Fibroblast of lung (primary cell): ENCODE results near the gene GATA1. TPM values are rescaled to one million over a fixed set of nuclear protein-coding genes. Genes with fewer than 3 reads are reported as not detected.

Experiments
- DNase-seq, 2 donors: peaks; one replicate each; pipeline versions ENCODE4 v3.0.0 to v3.0.0-alpha.2; 2010; ENCODE audit warnings: low read depth in 2 of 2
- H2AFZ ChIP-seq: 2 replicates; pipeline ENCODE4 v1.5.1; 2012; ENCODE audit warnings: low read length, control low read depth, inconsistent platforms
- H3K27ac ChIP-seq: 2 replicates; pipeline ENCODE4 v1.5.1; 2011; ENCODE audit warnings: low read length, control low read depth; ENCODE audit not compliant: insufficient read depth
- H3K27me3 ChIP-seq: 2 replicates; pipeline ENCODE4 v1.5.1; 2011; ENCODE audit warnings: mild to moderate bottlenecking, low read length; ENCODE audit not compliant: control insufficient read depth, insufficient read depth
- H3K36me3 ChIP-seq: 2 replicates; pipeline ENCODE4 v1.5.1; 2011; ENCODE audit warnings: low read length; ENCODE audit not compliant: control insufficient read depth, insufficient read depth
- H3K4me1 ChIP-seq: 2 replicates; pipeline ENCODE4 v1.5.1; 2011; ENCODE audit warnings: low read length; ENCODE audit not compliant: control insufficient read depth, insufficient read depth; ENCODE audit errors: extremely low read depth
- H3K4me2 ChIP-seq: 2 replicates; pipeline ENCODE4 v1.5.1; 2011; ENCODE audit warnings: low read length, control low read depth; ENCODE audit not compliant: insufficient read depth; ENCODE audit errors: extremely low read depth
- H3K4me3 ChIP-seq, 4 experiments: fragments of 200-600 bp in 1 of 4; sonication (generic) in 1 of 4; replicated peaks in 1 of 4; 2 replicates each; pipeline ENCODE4 v1.5.1; 2011 to 2016; ENCODE audit warnings: low read length in 4 of 4, low read depth in 3 of 4, mild to moderate bottlenecking in 3 of 4, control low read depth in 2 of 4, inconsistent platforms in 1 of 4, mixed read lengths in 1 of 4; ENCODE audit not compliant: insufficient read depth in 1 of 4; ENCODE audit errors: control extremely low read depth in 1 of 4
- H3K79me2 ChIP-seq: 2 replicates; pipeline ENCODE4 v1.5.1; 2012; ENCODE audit warnings: mild to moderate bottlenecking, low read length, inconsistent platforms; ENCODE audit not compliant: control insufficient read depth, insufficient read depth
- H3K9ac ChIP-seq: 2 replicates; pipeline ENCODE4 v1.5.1; 2011; ENCODE audit warnings: mild to moderate bottlenecking, low read length, control low read depth; ENCODE audit not compliant: insufficient read depth
- H3K9me3 ChIP-seq: 2 replicates; pipeline ENCODE4 v1.5.1; 2012; ENCODE audit warnings: low read depth, low read length; ENCODE audit not compliant: control insufficient read depth, insufficient read depth
- H4K20me1 ChIP-seq: 2 replicates; pipeline ENCODE4 v1.5.1; 2011; ENCODE audit warnings: low read length; ENCODE audit not compliant: control insufficient read depth, insufficient read depth; ENCODE audit errors: extremely low read depth
- CTCF ChIP-seq, 2 donors: IDR thresholded peaks in 1 of 2; conservative IDR thresholded peaks in 1 of 2; 1 replicate in 1 of 2; 2 replicates in 1 of 2; pipeline ENCODE4 v1.5.1; 2011 to 2012; ENCODE audit warnings: low read length in 2 of 2, control low read depth in 1 of 2, inconsistent platforms in 1 of 2, low read depth in 1 of 2, mild to moderate bottlenecking in 1 of 2
- EZH2 ChIP-seq: IDR thresholded peaks from 2 replicates; pipeline ENCODE4 v1.5.1; 2012; ENCODE audit warnings: low read length, control low read depth, mild to moderate bottlenecking; ENCODE audit errors: missing control alignments
- polyA plus RNA-seq, 2 donors: library from polyadenylated mRNA; depleted of rRNA in 1 of 2; stranded (reverse) in 1 of 2; unstranded in 1 of 2; fragments of >200 nt; gene quantifications; 2 replicates each; pipeline ENCODE4 v1.2.1, GENCODE V29; 2011 to 2012; ENCODE audit warnings: missing spikeins in 1 of 2
- total RNA-seq: library from RNA; depleted of rRNA; stranded (reverse); fragments of >200 nt; gene quantifications from 2 replicates; pipeline ENCODE4 v1.2.1, GENCODE V29; 2014

The GATA1 gene
- total and polyA plus RNA-seq, 2 donors (not counting 1 experiment from before 2014, with no cell fraction given) = not detected

GRCh38 chrX:48826876-48827653, 40.7 kb downstream of the GATA1 start:
- Histone ChIP-seq H2AFZ (no peak overlapping the region), H3K36me3 (no peaks in the 10 kb centered on the region)

GRCh38 chrX:48827654-48827968, 41.2 kb downstream of the GATA1 start:
- Histone ChIP-seq H3K4me3 (no peak overlapping the region), H3K9me3 (no peaks in the 10 kb centered on the region), H3K27ac (no peak overlapping the region), H3K4me1 (no peaks in the 10 kb centered on the region), H3K27me3 (peaks cover 7% of the 10 kb centered on the region), H4K20me1 (no peaks in the 10 kb centered on the region), H3K36me3 (no peaks in the 10 kb centered on the region), H3K9ac (no peak overlapping the region), H2AFZ (no peak overlapping the region), H3K79me2 (no peaks in the 10 kb centered on the region), H3K4me2 (no peak overlapping the region)
- no peak for DNase-seq
- TF ChIP-seq EZH2 (no peak), CTCF (conservative IDR thresholded peaks at IDR 0.05 in 1 of 2, IDR thresholded peaks at IDR 0.05 in 1 of 2; ENCODE audit: low read depth in 1 of 2, low read length in 2 of 2) (no peak)

More at GRCh38 chrX:48826876-48827653, 40.7 kb downstream of the GATA1 start:
- Histone ChIP-seq H3K9ac (no peak overlapping the region), H3K4me2 (no peak overlapping the region), H3K4me3 (no peak overlapping the region), H3K27me3 (peaks cover 7% of the 10 kb centered on the region), H4K20me1 (no peaks in the 10 kb centered on the region), H3K9me3 (no peaks in the 10 kb centered on the region), H3K4me1 (no peaks in the 10 kb centered on the region), H3K27ac (no peak overlapping the region), H3K79me2 (no peaks in the 10 kb centered on the region)
- no peak for DNase-seq
- TF ChIP-seq EZH2 (no peak), CTCF (conservative IDR thresholded peaks at IDR 0.05 in 1 of 2, IDR thresholded peaks at IDR 0.05 in 1 of 2; ENCODE audit: low read depth in 1 of 2, low read length in 2 of 2) (no peak)

- no peak for TF ChIP-seq CTCF (conservative IDR thresholded peaks at IDR 0.05 in 1 of 2, IDR thresholded peaks at IDR 0.05 in 1 of 2; ENCODE audit: low read depth in 1 of 2, low read length in 2 of 2)
- TF ChIP-seq EZH2 = no peak
- Histone ChIP-seq H3K4me2 (no peak overlapping the region), H3K79me2 (no peaks in the 10 kb centered on the region), H3K4me1 (no peaks in the 10 kb centered on the region), H3K36me3 (no peaks in the 10 kb centered on the region), H3K9me3 (no peaks in the 10 kb centered on the region), H3K9ac (no peak overlapping the region), H3K4me3 (no peak overlapping the region), H2AFZ (no peak overlapping the region), H3K27me3 (peaks cover 7% of the 10 kb centered on the region), H4K20me1 (no peaks in the 10 kb centered on the region), H3K27ac (no peak overlapping the region)
- no peak for DNase-seq
Measured at GRCh38 chrX:48829016-48829735, 42.8 kb downstream of the GATA1 start.
